Cerebellar nuclear complex (tissue), 1 donor: ENCODE measurements around the gene HJURP.

Source experiments
- DNase-seq, 2 experiments: peaks; one replicate each; lab custom pipeline; 2025; lab: John Stamatoyannopoulos, UW

Gene HJURP

GRCh38 chr2:233829193-233830110 is 24.9 kb downstream of the HJURP start:
- no peak for DNase-seq

DNA sequence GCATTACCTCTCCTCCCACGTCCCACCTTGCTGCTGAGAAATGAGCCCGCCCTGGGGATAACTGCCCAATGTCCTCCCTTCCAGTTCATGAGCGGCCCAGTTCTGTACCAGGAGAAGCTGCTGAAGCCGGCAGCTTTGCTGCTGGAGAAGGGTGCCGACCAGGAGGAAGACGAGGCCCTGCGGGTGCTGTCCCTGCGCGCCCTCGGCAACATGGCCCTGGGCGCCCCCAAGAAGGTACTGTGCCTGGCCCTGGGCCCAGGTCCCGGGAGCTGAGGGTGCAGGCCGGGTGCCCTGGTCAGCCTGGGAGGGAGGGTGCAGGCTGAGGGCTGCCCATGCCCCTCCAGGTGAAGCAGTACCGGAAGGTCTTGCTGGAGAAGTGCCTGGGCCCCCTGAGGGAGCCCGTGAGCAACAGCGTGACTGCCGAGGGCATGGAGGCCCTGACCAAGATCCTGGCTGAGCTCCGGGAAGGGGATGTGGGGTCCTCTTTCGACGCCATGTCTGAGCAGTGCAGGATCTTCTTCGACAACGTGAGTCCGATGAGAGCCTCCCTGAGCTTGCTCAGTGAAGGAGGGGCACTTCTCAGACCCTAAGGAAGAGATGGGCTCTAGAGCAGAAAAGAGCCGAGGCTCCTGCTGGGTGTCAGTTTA is 25.7 kb downstream of the HJURP start:
- DNase-seq, result no peak

DNA sequence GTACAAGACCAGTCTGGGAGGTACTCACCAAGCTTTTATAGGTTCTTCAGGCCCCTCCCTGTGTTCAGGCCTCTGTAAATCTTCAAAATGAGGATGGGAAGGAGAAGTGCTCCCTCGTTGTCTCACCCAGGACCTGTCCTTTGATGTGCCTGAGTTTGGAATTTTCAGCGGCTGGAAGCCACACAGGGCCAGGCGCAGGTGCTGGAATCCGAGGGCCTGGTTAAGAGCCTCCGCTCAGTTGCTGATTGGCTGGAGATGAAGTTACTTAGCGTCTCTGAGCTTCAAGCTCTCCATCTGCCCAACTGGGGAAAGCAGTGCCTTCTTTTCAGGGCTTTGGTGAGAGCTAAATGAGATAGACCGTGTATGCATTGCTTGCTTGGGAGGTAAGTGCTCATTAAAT is 30.0 kb downstream of the HJURP start:
- DNase-seq, result no peak

GRCh38 chr2:233823731-233824121 is 30.6 kb downstream of the HJURP start:
- DNase-seq, result no peak

- DNase-seq, result no peak
Observed at GRCh38 chr2:233822781-233823730, 31.3 kb downstream of the HJURP start.

DNA sequence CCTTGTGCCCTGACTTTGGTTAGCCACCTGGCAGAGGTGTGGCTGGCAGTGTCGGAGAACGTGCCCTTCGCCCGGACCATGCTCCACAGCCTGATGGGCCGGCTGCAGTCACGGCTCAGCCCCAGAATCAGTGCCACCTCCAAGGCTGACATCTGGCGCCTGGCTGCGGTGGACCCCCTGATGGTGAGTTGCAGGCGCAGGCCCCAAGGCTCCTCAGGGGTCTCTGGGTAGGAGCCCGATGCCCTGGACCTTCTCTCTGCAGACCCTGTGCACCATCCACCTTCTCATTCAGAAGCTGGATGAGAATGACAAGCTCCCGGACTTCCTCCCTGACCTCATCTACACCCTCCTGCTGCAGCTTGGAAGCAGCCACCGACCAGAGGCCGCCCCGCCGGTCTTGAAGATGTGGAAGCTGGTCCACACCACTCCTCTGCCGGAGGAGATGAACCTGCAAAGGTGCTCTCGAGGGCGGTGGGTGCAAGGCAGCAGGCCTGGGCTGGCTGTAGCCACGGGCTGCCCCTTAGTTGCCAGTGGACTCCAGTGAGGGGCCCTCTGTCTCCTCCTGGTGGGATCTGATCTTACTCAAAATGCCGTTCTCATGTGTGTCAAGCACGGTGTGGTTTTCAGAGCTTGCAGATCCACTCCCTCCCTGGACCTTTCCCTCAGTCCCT is 32.1 kb downstream of the HJURP start:
- DNase-seq, result no peak

GRCh38 chr2:233821709-233822100 is 32.6 kb downstream of the HJURP start:
- DNase-seq, result no peak

GRCh38 chr2:233821196-233821595 is 33.1 kb downstream of the HJURP start:
- DNase-seq, result no peak

- no peak for DNase-seq
Observed at GRCh38 chr2:233820774-233821105, 33.6 kb downstream of the HJURP start.

DNA sequence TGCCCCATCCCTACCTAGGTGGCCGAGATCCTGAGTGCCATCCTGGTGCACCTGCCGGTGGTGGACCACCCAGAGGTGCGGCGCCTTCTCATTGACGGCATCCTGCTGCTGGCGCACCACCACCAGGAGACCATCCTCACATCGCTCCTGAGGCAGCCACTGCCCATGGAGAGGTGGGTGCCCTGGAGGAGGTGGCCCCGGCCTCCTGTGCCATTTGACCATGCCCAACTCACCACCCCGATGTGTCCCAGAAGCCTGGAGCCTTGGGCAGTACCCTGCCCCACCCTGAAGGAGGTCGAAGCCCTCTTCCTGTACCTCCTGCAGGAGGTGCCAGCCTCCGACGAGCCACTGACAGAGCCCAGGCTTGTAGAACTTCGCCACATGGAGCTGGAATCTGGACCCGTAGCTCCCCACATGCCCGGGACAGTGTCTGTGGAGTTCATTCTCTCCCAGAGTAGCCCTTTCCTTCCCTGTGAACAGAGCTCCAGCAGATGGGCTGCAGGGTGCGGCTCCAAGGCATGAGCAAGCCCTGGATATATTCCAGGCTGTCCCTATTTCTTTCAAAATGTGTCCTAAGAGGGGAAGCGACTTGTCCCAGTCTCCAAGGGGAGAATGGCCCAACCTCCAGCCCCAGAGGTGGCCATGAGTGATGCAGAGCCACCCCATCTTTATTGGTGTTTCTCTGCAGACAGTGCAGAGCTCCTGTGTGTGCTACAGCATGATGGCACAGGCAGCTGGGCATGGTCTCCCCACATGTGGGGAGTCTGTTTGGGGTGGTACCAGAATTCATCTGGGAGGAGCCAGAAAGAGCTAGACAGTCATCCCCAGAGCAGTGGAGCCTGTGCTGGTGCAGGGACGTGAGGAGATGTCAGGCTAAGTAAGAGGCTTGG is 34.2 kb downstream of the HJURP start:
- DNase-seq, result no peak

DNA sequence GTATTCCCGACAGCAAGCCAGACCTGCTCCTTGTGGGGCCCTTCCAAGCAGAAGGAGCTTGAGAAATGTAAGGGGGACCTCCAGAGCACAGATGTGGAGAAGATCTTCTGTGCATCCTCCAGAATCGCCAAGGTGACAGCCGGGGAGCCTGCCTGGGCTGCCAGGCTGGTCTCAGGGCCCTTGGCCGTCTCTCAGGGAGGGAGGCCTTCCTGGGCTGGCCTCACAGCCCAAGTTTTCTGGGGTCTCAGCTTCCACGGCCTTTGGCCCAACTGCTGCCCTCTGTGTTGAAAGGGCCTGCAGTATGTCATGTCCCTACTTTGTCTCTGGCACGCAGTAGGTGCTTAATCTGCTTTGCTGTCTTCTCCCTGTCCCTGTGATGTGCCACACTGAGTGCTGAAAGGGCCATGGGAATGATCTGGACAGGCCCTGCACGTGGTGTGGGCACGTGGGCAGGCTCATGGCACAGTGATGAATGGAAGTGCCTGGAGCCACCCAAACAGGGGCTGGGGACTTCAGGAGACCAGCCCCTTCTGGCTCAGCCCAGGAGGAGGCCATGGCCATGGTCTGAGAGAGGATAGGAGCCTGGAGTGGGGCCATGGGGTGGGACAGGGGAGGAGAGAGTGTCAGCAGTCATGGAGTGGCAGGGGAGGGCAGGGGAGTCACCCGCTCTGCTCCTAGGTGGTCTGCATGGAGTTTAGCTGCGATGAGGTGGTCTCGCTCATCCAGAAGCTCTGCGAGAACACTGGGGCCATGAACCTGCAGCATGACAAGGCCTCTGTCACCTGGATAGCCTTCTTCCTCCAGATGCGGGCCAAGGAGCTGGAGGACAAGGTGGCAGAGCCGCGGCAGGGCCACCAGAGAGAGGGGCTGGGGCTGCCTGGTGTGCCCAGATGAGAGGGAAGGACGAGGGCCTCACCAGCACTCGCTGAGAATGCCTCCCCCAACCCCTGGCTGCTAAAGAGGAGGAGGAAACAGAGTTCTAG is 35.4 kb downstream of the HJURP start:
- DNase-seq, result no peak

- DNase-seq, result no peak
Observed at GRCh38 chr2:233817995-233818638, 36.2 kb downstream of the HJURP start.

DNA sequence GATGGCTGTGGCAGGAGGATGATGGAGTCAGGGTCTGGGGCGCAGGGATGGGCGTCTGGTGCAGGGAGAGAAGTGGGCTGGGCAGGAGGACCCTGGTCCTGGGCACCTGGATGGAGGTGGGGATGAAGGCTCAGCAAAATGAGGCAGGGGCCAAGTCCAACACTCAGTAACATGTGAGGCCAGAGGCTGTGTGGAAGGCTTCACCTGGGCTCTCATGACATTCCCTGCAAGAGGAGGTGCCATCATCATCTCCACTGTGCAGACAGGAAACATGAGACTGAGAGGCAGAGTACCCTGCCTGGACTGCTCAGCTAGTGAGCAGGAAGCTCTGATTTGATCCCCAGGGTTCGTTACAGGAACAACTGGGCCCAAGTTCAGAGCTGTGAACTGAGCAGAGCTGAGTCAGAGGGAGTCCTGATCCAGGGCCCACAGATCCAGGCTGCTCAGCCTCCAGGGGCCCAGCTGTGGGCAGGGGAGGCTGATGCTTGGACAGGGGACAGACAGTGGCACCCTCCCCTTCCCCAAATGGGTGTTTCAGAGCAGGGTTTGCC is 36.9 kb downstream of the HJURP start:
- no peak for DNase-seq

- no peak for DNase-seq
Observed at GRCh38 chr2:233816771-233817170, 37.6 kb downstream of the HJURP start.

GRCh38 chr2:233816334-233816733 is 38.0 kb downstream of the HJURP start:
- DNase-seq, result no peak

GRCh38 chr2:233815861-233816260 is 38.5 kb downstream of the HJURP start:
- no peak for DNase-seq

DNA sequence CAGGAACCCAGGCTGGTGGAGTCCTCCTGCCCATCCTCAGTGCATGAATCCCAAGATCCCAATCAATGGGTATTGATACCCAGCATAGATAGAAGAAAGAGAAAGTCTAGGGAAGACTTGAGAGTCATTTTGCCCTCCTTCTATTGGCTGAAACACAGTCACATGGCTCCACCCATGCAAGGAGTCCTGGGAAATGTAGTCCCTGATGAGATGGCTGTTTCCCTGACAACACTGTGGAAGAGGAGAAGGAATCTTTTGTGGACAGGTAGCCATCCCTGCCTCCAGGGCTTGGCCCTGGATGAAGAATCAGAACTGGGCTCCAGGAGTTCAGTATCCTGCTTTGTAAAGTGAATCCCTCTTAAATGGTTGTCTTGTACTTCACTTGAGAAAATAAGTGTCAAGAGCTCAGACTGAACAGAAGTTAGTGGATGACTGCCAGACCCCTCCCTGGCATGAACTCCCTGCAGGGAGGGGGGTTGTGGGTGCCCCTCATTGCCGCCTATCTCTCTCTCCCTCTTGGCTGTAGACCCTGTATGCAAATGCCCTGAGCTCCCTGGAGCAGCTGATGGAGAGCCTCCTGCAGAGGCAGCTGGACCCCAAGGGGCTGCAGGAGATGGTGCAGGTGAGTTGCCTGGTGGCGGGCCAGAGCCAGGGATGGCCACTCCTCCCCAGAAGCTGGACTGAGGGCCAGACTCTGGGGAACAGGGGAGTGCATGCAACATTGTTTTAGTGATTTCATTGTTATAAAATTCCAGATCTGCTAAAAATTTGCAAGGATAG is 40.1 kb downstream of the HJURP start:
- no peak for DNase-seq
